HL-60/S4 (cell line): ENCODE data around the gene KLF13.

ENCODE experiments used
- in situ Hi-C: fragments of 300-500 bp; cut with MboI; formaldehyde crosslinking; loops from 2 replicates; pipeline ENCODE4 v1.14.3; 2022; ENCODE audit warnings: low sequenced_read_pairs

The KLF13 gene

GRCh38 chr15:31330836-31331235, 4.2 kb downstream of the KLF13 start:
- in situ Hi-C loops, result loop anchor here (10.0 kb wide), 1 partner anchor 126 kb away; no protein-coding TSS in a partner anchor

DNA sequence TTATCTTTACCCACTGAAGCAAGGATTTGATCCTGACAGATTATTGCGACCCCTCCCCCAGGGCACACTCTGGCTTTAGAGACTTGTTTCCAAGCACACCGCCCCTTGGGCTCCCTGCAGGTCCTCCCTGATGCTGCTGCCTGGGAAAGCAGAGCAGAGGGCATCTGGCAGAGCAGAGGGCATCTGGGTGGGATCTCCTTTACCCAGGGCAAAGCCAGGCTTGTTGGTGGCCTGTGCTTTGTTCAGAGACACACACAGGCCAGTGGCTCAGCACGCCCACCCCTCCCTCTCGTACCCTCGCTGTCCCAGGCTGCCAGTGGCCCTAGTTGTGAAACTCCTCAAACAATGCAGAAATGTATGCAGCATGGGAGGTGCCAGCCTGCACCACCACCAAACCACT, 4.8 kb downstream of the KLF13 start:
- in situ Hi-C loops, result loop anchor here (10.0 kb wide), 1 partner anchor 127 kb away; no protein-coding TSS in a partner anchor

GRCh38 chr15:31332020-31332680, 5.5 kb downstream of the KLF13 start:
- in situ Hi-C loops, result loop anchor here (10.0 kb wide), 1 partner anchor 127 kb away; no protein-coding TSS in a partner anchor

DNA sequence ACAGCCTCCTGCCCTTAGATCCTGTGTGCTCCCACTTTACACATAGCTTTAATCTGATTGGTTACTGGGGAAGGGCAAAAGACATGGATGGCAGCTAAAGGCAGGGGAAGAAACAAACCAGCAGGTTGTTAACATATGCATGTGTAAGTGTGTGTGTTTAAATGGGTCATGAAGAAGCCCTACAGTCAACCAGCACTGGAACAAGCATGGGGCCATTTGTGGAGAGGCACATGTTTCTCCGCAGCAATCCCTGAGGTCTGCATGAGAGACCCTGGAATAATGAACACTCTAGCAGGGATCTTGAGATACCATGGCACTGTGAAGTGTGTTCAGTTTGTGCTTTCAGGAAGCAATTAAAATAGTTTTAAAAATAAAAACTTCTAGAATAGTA, 6.0 kb downstream of the KLF13 start:
- in situ Hi-C loops, result loop anchor here (10.0 kb wide), 1 partner anchor 128 kb away; no protein-coding TSS in a partner anchor

DNA sequence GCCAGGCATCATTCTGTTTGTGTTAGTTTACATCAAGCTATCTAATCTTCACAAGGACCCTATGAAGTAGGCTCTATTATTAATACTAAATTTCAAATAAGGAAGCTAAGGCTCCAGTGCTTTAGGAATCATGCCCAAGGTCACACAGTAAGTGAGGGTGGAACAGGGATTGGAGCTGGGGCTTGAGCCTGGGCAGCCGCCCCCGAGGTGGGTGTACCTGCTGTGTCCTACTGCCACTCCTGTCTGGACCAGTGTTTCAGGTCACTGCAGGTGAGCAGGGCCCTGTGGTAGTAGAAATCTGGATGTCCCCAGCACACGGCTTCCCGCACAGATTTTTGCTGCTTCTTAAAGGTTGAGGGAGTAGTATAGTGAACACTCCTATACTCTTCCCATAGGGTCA, 6.5 kb downstream of the KLF13 start:
- in situ Hi-C loops, result loop anchor here (10.0 kb wide), 1 partner anchor 128 kb away; no protein-coding TSS in a partner anchor

DNA sequence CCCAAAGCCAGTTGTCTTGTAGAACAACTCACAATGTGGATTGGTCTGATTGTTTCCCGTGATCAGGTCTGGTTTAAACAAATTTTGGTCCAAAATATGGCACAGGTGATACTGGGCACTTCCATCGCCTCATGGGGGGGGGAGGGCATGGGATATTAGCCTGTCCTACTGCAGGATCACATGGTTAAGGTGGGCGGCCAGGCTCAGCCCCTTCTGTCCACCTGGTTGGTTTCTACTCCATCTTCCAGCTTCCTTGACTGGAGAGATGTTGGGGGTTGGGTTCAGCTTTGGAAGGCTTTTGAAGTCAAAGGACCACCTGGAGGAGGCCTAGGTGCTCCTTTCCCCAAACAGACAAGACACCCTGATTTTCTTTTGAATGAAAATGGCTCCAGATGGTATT, 7.2 kb downstream of the KLF13 start:
- in situ Hi-C loops, result loop anchor here (10.0 kb wide), 1 partner anchor 129 kb away; no protein-coding TSS in a partner anchor

DNA sequence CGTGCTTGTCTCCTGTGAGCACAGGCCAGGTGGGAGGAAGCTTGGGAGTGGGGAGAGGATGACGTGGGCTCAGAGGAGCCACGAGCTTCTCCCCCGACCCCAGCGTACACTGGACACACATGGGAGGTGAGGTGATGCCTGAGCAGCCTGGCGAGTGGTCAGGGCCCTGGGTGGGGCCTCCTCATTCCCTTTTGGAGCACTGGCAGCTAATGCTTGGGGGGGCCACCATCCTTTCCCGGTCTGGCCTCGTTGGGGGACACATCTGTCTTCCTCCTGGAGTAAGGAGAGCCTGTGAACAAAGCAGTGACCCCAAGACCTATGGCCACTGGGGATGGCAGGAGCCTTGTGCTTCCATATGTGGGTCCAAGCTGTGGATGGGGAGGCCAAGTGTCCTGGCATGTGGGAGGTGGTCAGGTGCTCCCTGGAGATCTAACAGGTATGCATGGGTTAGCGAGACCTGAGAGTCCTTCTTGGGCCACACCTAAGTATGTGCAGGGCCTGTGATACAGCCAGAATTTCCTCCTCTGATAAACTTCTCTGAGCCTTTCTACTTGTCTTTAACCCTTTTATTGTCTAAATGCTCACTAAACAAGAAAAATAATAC, 9.5 kb downstream of the KLF13 start:
- in situ Hi-C loops, result loop anchor here (5.0 to 10.0 kb wide), 2 partner anchors 61 to 131 kb away; no protein-coding TSS in a partner anchor

- in situ Hi-C loops, result loop anchor here (5.0 to 10.0 kb wide), 2 partner anchors 61 to 132 kb away; no protein-coding TSS in a partner anchor
Observed at GRCh38 chr15:31336593-31337295, 10.1 kb downstream of the KLF13 start.

- in situ Hi-C loops, result loop anchor here (5.0 to 10.0 kb wide), 2 partner anchors 60 to 133 kb away; no protein-coding TSS in a partner anchor
Observed at GRCh38 chr15:31337352-31338031, 10.9 kb downstream of the KLF13 start.

GRCh38 chr15:31338318-31338878, 11.8 kb downstream of the KLF13 start:
- in situ Hi-C loops, result loop anchor here (5.0 to 10.0 kb wide), 2 partner anchors 59 to 134 kb away; no protein-coding TSS in a partner anchor

DNA sequence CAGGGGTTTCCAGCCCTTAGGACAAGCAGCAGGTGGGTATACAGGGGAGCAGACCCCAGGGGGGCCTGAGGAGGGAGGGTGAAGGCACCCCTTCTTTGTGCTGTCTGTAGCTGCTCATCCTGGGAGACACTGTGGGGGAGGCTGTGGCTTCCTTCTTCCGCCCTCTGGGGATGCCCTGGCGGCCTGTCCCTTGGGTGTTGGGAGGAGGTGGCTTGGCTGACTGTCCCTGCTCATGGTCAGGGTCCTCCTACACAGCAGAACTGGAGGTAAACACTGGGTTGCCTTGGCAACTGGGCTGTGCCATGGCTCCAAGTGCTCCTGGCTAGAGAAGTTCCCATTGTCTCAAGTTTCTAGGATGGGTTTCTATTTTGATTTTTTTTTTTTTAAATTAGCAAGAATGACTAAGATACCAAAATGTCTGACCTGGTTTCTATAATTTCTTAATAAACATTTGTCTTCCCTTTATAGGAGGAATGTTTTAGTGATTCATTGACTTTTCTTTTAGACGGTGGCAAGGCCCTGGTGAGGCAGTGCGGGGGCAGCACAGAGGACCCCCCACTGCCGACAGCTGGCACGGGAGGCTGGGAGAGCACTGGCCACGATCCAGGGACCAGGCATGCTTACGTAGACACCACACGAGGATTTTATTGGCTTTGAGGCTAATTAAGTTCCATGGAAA, 12.4 kb downstream of the KLF13 start:
- in situ Hi-C loops, result loop anchor here (5.0 to 10.0 kb wide), 2 partner anchors 58 to 134 kb away; no protein-coding TSS in a partner anchor

GRCh38 chr15:31339558-31339895, 12.9 kb downstream of the KLF13 start:
- in situ Hi-C loops, result loop anchor here (5.0 to 10.0 kb wide), 2 partner anchors 58 to 135 kb away; no protein-coding TSS in a partner anchor

DNA sequence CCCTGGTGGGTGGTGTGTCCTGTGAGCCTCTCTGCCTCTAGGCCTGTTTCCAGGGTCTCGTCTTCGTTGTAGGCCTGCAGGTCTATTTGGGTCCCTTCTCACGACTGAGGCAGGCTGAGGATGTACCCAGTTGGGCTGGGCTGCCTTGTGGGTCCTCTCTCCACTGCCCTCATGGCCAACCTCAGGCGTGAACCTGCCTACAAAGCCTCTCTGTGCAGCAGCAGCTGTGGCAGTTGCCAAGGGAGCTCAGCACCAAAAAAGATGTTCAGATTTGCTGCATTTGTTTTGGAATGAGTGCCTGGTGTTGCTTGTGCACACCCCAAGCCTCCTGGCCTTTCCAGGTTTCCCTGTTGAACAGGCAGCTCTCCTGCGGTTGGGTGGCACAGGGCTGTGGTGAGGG, 13.4 kb downstream of the KLF13 start:
- in situ Hi-C loops, result no loop called here

GRCh38 chr15:31340592-31340991, 14.0 kb downstream of the KLF13 start:
- in situ Hi-C loops, result no loop called here

DNA sequence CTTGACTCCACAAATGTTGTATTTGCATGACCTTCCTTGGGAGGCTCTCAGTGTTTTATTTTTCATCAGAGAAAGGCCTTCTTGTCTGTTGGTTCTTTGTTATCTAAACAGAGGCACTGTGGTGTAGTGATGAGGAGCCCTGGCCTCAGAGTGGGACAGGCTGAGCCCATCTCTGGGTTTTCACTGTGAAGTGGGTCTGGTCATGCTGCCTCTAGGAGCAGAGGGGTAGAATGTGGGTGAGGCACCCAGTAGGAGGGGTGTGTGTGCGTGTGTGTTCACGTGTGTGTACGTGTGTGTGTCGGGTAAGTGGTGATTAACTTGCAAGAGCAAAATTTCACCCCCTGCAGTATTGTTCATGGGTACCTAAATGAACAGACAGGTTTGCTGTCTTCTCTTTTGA, 14.4 kb downstream of the KLF13 start:
- in situ Hi-C loops, result no loop called here

DNA sequence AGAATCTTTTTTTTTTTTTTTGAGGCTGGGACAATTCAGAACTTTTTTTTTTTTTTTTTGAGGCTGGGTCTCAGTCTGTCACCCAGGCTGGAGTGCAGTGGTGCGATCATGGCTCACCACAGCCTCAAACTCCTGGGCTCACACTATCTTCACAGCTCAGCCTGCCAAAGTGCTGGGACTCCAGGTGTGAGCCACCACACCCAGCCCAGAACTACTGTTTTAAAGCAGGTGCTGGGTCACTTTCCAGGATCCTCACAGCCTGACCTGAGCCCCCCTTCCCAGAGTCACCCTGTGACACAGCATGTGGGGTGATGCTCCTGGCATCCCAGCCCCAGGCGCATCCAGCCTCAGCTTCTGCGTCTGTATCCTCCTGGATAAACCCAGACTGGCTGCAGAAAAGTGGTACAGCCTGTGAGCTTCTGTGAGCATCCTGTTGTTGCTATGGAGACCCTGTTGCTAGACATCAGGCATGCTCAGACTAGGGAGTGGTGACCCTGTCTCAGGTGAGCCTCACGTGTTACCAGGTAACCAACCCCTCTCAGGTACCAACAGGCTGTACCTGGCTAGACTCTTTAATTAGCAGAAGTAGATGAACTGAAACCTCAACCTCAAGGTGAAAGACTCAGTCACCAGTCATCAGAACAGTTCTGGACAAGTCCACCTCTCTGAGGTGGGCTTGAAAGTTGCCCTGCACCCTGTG, 15.0 kb downstream of the KLF13 start:
- in situ Hi-C loops, result no loop called here

- in situ Hi-C loops, result no loop called here
Observed at GRCh38 chr15:31342381-31342780, 15.7 kb downstream of the KLF13 start.

DNA sequence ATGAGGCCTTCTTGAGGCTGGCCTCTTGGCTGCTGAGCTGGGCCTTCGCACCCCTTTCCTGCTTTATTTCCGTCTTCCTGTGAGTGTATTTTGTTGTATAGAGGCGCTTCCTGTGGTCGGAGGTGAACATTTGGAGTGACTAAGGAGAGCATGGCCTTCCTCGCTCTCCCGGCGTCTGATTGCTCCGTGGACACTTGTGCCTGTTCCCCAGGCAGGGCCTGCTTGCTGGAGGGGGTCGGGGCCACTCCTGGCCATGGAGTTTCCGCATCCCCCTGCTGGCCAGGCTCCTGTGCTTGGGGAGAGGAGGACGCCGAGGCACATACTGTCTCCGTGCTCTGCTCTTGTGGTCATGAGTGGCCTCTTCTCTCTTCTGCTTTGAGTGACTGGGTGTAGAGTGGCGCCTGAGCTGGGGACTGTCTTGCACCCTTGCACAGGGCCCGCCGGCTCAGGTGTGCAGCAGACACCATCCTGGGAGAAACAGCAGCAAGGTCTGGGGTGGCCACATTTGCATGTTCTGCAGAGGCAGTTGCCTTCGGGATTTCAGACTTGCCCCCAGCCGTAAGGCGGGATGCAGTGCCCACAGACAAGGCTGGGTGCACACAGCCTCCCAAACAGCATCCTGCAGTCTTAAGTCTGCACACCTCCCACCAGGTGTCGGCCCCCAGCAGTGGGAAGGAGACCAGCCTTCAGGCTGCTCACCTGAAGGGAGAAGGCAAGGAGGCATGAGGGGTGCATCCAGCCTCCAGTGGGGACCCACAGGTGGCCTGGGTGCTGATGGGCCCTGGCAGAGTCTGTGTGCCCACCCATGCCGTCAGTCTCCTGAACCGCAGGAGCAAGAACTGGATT, 16.4 kb downstream of the KLF13 start:
- in situ Hi-C loops, result no loop called here
